Fibroblast of the conjunctiva (primary cell): Measurements from ENCODE around the gene SLC39A9.
"Not testable (repeated sequence)": the region's sequence is repeated elsewhere in the genome, so short reads cannot be mapped to it uniquely, and the experiment has no call there.

Source experiments
- DNase-seq: peaks from one replicate; pipeline ENCODE4 v3.0.0-alpha.2; 2010; ENCODE audit warnings: low read depth

SLC39A9 gene

DNA sequence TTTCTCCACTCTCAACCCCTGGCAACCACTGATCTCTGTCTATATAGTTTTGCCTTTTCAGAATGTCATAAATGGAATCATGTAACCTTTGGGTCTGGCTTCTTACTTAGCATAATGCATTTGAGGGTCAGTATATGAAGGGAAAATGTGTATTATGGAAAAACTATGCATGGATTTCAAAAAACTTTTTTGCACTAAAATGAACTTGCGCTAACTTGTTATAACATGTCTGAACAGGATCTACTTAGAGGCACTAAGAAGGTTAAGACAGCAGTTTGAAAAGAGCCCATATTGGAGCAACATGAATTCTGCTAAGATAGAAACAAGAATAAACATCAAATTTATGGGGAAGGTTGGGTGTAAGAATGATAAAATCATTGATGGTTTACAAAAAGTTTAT, 29.1 kb downstream of the SLC39A9 start:
- DNase-seq: no peak

DNA sequence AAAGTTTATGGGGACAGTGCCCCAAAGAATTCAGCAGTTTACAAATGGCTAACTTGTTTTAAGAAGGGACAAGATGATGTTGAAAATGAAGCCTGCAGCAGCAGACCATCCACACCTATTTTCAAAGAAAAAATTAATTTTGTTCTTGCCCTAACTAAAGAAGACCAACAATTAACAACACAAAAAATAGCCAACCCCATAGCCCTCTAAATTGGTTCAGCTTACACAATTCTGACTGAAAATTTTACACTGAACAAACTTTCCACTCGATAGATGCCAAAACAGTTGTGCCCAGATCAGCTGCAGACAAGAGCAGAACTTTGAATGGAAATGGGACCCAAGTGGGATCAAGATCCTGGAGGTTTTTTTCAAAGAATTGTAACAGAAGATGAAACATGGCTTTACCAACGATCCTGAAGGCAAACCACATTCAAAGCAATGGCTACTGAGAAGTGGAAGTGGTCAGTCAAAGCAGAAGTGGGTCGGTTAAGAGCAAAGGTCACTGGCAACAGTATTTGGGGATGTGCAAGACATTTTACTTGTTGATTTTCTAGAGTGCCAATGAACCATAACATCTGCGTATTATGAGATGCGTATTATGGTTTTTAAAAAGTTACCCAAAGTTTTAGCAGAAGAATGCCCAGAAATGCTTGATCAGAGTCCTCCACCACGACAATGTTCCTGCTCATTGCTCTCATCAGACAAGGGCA, 30.0 kb downstream of the SLC39A9 start:
- no peak for DNase-seq

DNA sequence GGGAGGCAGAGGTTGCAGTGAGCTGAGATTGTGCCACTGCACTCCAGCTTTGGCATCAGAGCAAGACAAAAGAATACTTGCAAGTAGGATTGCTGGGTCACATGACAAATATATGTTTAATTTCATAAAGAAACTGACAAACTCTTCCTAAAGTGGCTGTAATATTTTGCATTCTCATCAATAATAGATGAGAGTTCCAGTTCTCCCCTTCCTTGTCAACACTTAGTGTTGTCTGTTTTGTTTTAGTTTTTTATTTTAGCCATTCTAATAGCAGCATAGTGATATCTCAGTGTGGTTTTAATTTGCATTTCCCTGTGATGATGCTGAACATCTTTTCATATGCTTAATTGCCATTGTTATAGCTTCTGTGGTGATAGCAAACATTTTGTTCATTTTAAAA, 31.2 kb downstream of the SLC39A9 start:
- no peak for DNase-seq

DNA sequence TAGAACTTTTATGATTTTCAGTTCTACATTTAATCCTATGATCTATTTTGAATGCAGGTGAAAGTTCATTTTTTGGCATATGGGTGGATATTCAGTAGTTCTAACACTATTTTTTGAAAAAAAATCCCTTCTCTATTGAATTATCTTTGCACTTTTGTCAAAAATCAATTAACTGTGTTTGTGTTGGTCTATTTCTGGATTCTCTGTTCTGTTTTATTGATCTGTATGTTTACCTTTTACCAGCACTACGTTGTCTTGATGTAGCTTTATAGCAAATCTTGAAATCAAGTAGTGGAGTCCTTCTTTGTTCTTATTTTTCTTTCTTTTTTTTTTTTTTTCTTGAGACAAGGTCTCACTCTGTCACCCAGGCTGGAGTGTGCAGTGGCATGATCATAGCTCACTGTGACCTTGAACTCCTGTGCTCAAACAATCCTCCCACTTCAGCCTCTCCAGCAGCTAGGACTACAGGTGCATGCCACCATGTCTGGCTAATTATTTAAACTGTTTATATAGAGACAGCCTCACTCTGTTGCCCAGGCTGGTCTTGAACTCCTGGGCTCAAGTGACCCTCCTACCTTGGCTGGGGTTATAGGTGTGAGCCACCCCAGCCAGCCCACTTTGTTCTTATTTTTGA, 31.9 kb downstream of the SLC39A9 start:
- no peak for DNase-seq

DNA sequence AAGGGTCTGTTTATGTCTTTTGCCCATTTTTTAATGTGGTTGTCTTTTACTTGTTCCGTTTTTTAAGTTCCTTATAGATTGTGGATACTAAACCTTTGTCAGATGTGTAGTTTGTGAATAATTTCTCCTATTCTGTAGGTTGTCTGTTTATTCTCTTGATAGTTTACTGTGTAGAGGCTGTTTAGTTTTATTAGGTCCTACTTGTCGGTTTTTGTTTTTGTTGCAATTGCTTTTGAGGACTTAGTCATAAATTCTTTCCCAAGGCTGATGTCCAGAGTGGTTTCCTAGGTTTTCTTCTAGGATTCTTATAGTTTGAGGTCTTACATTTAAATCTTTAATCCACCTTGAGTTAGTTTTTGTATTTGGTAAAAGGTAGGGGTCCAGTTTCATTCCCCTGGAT, 33.9 kb downstream of the SLC39A9 start:
- DNase-seq: no peak

DNA sequence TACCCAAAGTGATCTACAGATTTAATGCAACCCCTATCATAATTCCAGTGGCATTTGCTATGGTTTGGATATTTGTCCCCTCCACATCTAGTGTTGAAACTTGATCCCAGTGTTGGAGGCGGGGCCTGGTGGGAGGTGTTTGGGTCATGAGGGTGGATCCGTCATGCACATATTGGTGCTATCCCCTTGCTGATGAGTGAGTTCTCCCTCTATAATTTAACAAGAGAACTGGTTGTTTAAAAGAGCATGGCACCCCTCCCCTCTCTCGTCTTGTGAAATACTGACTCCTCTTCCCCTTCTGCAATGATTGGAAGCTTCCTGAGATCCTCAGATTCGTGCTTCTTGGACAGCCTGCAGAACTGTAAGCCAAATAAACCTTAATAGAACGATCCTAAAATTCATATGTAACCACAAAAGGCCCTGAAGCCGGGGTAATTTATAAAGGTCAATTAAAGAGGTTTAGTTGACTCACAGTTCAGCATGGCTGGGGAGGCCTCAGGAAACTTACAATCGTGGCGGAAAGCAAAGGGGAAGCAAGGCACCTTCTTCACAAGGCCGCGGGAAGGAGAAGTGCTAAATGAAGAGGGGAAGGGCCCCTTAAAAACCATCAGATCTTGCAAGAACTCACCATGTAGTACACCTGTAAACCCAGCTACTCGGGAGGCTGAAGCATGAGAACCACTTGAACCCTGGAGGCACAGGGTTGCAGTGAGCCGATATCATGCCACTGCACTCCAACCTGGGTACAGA, 41.2 kb downstream of the SLC39A9 start:
- no peak for DNase-seq

DNA sequence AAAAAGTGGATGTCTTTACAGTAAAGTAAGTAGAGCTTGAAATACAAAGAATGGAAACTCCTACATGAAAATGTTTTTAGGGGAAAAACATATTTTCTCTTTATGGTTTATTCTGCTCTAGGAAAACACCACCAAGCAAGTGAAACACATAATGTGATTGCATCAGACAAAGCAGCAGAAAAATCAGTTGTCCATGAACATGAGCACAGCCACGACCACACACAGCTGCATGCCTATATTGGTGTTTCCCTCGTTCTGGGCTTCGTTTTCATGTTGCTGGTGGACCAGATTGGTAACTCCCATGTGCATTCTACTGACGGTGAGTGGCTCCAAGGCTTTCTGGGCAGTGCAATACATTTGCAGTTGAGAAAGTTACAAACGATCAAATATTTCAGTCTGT, 43.5 kb downstream of the SLC39A9 start:
- no peak for DNase-seq

DNA sequence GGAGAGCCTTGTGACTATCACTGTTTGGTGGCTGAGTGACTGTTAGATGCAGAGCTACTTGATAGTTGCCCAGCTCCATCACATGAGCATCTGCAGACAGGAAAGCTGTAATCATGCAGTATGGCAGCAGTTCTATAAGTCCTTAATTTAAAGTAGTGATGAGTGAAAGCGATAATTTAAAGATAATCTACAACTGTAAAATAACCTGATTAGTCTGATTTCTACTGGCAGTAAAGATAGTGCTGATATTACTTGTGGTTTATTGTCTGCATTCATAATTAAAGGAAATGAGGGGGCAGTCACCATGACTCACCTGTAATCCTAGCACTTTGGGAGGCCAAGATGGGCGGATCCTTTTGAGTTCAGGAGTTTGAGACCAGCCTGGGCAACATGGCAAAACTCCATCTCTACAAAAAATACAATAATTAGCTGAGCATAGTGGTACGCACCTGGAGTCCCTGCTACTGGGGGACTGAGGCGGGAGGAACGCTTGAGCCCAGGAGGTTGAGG, 44.9 kb downstream of the SLC39A9 start:
- no peak for DNase-seq

DNA sequence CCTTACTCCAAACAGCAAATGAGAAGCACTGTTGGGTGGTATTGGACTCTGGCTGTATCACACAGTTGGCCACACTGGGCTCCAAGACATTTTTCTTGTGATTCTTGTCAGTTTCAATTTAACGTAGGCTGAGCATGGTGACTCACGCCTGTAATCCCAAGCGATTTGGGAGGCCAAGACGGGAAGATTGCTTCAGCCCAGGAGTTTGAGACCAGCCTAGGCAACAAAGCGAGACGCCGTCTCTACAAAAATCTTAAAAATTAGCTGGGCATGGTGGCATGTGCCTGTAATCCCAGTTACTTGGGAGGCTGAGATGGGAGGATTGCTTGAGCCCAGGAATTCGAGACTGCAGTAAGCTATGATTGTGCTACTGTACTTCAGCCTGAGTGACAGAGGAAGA, 50.7 kb downstream of the SLC39A9 start:
- no peak for DNase-seq

DNA sequence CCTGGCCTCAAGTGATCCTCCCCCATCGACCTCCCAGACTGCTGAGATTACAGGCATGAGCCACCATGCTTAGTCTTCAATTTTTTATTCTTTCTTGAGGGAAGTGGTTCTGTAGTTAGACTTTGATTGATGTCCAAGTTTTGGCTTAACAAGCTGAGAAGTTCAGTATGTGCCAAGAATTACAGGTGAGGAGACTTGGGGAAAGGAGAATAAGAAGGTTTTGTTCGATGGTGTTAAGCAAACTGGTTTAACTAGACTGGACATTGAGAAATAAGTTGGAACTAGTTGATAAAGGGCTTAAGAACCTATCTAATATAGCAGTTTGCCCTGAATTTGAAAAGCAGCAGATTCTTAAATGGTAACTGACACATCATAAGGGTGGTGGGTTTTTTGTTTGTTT, 53.4 kb downstream of the SLC39A9 start:
- no peak for DNase-seq

DNA sequence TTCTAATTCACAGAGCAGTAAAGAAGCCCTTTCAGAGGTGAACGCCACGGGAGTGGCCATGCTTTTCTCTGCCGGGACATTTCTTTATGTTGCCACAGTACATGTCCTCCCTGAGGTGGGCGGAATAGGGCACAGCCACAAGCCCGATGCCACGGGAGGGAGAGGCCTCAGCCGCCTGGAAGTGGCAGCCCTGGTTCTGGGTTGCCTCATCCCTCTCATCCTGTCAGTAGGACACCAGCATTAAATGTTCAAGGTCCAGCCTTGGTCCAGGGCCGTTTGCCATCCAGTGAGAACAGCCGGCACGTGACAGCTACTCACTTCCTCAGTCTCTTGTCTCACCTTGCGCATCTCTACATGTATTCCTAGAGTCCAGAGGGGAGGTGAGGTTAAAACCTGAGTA, 59.9 kb downstream of the SLC39A9 start:
- no peak for DNase-seq

DNA sequence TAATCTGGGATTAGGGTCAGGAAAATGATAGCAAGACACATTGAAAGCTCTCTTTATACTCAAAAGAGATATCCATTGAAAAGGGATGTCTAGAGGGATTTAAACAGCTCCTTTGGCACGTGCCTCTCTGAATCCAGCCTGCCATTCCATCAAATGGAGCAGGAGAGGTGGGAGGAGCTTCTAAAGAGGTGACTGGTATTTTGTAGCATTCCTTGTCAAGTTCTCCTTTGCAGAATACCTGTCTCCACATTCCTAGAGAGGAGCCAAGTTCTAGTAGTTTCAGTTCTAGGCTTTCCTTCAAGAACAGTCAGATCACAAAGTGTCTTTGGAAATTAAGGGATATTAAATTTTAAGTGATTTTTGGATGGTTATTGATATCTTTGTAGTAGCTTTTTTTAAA, 60.6 kb downstream of the SLC39A9 start:
- DNase-seq: no peak

DNA sequence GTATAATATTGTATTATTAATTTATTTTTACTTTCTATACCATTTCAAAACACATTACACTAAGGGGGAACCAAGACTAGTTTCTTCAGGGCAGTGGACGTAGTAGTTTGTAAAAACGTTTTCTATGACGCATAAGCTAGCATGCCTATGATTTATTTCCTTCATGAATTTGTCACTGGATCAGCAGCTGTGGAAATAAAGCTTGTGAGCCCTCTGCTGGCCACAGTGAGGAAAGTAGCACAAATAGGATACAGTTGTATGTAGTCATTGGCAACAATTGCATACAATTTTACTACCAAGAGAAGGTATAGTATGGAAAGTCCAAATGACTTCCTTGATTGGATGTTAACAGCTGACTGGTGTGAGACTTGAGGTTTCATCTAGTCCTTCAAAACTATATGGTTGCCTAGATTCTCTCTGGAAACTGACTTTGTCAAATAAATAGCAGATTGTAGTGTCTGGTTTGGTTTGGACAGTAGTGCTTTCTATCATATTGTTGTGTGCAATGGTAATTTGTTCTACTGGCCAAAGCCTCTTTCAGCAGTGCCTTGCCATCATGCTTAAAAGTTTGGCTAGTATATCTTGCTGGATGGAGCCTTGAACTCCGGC, 61.7 kb downstream of the SLC39A9 start:
- peak; percentile 78 for DNase-seq

DNA sequence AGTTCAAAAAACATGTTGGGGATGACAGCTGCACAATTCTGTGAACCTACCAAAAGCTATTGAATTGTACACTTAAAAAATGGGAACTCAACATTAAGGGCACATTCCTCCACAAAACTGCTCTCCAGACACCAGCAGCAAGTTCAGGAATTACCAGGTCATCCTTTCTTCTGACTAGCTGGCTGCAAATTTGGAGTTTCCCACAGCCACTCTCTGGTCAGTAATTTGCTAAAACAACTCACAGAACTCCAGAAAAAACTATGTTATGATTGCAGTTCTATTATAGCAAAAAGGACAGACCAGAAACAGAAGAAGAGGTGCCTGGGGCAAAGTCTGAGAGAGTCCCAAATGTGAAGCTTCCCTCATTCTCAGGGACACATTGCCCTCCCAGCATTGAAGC, 65.9 kb downstream of the SLC39A9 start:
- no peak for DNase-seq

DNA sequence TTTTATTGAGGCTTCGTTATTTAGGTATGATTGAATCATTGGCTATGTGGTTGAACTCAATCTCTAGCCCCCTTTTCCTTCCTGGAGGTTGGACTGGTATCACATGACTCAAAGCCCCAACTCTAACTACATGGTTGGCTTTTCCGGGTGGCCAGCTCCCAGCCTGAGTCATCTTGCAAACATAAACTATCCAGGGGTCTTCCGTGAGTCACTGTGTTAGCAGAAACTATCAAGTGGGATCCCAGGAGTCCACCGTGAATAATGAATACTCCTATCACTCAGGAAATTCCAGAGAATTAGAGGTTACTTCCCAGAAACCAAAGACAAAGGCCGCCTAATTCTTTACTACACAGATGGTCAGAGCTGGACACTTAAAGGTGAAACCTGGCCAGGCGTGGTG, 66.3 kb downstream of the SLC39A9 start:
- DNase-seq: no peak

DNA sequence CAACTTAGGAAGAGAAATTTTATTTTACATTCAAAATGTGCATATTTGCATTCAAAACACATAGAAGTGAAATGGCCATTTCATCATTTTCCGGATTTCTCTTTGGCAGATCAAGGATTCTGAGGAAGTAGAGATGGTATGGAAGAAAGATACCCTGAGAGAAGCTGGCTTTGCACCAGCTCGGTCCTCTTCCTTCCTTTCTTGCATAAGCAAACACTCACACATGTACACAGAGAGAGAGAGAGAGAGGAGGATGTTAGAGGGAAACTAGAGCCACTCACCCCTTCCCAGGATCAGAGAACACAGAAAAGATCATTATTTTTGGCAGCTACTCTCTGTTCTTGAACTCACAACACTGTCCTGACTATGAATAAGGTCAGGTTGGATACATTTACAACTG, 70.5 kb downstream of the SLC39A9 start:
- DNase-seq: no peak

DNA sequence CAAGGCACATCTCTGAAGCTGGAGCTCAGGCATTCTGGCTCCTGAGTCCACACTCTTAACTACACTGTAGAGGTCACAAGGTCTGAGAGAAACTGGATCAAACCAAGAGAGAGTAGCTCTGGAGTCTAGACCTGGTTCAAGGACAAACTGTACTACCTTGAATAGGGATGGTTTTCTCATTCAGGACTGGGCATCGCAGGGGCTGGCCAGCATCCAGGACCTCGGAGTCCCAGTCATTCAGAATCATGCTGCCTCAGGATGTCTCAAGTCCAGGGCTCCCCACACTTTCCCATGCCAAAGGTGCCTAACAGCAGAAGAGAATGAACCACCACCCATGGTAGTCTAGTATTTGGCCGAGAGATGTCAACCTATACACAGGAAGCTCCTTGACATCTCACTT, 72.9 kb downstream of the SLC39A9 start:
- no peak for DNase-seq

DNA sequence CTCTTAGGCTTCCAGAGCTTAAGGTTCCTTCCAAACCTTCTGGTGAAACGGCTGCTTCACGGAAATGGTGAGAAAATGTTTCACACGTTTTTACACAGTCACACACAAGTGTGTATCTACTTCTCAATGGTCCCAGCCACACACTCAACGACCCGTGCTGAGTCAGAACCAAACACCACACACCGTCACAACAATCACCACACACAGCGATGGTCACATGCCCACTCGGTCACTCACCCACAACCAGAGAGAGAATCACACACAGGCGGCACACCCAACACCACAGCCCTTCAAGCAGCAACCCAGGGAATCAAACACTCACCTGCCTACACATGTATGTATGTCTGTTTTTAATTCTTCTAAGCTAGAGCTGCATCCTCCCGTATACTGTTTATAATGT, 73.4 kb downstream of the SLC39A9 start:
- no peak for DNase-seq

DNA sequence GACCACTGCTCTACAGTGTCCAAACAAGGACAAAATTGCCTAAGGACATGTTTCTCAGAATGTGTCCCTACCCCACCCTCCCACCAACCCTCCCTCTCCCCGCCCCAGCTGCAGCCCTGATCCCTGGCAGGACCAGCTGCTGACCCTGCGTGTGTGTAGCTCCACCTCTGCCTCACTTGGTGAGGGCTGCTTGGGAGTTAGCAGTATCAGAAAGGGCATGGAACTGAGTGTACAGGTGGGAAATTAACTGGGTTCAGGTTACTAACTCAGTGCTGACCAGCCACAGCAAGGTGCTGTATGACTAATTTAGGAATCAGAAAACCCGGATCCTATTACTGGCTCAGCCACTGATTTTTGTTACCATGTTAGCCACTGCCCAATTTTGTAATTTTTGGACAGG, 74.8 kb downstream of the SLC39A9 start:
- no peak for DNase-seq

DNA sequence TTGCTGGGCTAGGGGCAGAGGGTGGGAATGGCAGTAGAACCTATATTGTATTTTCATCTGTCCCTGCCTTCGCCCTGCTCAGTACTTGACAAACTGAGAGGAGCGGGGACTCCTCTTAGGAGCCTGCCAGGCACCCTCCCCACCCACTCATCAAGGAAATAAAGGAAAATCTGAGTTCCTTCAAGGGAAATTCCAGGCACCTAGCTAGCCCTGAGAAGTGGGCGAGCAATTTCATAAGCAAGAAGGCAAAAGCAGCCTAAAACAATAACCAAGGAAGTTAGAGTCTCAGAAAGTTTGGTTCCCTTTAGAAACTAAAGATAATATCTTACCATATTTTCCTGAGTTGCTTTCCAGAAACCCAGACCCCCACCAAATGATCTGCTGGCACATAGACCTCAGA, 75.5 kb downstream of the SLC39A9 start:
- DNase-seq: no peak

DNA sequence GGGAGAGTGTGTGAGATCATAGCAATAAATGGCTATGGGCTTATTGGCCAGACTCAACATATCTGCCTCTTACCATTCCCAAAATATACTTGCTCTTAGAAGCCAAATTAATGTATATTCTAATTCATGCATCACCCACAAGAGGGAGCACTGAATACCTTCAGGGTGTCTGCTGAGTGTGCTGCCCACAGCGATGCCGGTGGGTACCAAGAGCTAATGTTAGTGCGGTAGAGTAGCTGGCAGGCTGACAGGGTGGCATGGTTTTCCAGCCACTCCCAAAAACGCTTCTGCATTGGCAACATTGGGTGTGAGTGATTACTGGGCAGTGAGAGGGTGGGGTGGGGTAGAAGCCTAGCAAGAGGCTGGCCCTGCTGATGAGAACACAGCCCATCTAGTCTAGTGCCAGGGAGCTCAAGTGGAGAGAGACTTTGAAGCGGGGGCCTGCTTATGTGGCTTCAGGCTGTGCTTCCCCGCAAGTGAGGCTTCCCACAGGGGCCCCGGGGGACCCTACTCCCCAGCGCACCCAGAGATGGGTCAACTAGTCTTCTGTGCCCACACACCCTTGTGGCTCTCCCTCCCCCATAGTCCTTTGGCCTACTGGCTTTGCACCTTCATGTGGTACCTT, 76.8 kb downstream of the SLC39A9 start:
- no peak for DNase-seq

DNA sequence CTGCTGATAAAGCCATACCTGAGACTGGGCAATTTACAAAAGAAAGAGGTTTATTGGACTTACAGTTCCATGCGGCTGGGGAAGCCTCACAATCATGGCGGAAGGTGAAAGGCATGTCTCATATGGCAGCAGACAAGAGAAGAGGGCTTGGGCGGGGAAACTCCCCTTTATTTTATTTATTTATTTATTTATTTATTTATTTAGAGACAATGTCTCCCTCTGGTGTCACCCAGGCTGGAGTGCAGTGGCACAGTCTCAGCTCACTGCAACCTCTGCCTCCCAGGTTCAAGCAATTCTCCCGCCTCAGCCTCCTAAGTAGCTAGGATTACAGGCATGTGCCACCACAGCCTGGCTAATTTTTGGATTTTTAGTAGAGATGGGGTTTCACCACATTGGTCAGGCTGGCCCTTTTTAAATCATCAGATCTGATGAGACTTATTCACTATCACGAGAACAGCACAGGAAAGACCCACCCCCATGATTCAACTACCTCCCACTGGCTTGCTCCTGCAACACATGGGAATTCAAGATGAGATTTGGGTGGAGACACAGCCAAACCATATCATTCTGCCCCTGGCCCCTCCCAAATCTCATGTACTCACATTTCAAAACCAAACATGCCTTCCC, 78.4 kb downstream of the SLC39A9 start:
- DNase-seq: not testable (repeated sequence)
